ENCODE data around the gene GPR55.

The GPR55 gene

DNA sequence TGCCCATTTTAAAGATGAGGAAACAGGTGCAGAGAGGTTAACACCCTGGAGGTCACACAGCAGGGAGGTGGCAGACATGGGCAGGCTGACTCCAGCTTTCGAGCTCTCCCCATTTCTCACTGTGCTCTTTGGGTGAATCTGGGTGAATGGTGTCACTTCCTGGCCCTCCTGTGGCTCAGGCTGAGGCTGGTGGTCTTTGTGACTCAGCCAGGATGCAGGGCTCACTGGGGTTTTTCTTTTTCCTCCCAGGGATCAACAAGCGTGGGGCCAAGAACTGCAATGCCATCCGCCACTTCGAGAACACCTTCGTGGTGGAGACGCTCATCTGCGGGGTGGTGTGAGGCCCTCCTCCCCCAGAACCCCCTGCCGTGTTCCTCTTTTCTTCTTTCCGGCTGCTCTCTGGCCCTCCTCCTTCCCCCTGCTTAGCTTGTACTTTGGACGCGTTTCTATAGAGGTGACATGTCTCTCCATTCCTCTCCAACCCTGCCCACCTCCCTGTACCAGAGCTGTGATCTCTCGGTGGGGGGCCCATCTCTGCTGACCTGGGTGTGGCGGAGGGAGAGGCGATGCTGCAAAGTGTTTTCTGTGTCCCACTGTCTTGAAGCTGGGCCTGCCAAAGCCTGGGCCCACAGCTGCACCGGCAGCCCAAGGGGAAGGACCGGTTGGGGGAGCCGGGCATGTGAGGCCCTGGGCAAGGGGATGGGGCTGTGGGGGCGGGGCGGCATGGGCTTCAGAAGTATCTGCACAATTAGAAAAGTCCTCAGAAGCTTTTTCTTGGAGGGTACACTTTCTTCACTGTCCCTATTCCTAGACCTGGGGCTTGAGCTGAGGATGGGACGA is 47.1 kb downstream of the GPR55 start:
- no peak for DNase-seq

DNA sequence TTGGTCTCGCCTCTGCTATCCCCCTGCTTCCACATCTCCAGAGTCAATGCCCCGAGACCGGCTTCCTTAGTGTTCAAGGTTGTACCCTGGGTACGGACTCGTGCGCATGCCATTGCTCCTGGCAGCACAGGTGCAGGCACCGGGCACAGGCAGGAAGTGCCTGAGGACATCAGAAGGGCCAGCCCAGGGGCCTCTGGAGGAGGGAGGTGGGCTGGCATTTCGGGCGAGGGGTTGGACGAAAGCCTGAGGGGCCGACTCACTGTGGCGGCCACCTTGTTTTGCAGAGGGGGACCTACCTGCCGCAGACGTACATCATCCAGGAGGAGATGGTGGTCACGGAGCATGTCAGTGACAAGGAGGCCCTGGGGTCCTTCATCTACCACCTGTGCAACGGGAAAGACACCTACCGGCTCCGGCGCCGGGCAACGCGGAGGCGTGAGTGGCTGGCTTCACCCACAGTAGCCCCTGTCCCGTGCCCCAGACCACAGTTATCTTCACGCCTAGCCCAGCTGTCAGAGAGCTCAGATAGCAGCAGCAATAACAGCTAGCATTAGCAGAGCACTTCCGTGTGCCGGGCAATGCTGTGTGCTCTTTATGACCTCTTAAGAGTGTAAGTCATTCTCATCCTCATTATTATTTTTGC is 47.8 kb downstream of the GPR55 start:
- no peak for DNase-seq

DNA sequence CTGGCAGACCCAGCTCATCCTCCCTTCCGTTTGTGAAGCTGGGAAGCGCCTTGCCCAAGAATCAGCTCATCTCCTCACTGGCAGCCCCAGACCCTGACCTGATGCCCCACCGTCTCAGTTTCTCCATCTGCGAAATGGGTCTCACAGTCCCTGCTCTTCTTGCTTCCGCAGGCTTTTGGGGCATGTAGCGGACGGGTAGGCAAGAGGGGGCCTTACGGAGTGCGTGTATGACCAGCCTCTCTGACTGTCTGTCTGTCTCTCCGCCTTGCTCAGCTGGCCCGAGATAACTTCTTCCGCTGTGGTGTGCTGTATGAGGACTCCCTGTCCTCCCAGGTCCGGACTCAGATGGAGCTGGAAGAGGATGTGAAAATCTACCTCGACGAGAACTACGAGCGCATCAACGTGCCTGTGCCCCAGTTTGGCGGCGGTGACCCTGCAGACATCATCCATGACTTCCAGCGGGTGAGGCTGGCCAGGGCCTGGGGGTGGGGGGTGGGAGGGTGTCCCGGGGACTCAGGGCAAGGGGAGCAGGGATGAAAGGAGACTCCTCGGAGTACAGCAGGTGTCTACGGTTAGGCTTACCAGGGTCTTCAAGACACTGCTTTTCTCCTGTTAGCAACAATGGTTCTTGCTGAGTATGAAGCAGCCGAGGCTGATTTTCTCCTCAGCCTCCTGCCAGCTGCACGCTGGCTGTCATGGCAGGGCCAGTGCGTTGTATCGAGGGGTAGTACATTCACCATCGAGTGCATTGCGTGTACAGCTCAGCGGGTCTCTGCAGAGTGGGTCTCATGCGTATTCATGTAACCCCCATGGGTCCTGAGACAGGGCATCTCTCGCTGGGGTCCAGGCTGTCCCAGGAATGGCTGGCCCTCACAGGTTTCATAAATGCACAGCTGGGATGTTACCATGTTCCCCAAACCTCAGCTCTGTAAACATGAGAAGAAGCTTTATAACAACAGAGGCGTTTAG is 49.4 kb downstream of the GPR55 start:
- DNase-seq, result no peak

DNA sequence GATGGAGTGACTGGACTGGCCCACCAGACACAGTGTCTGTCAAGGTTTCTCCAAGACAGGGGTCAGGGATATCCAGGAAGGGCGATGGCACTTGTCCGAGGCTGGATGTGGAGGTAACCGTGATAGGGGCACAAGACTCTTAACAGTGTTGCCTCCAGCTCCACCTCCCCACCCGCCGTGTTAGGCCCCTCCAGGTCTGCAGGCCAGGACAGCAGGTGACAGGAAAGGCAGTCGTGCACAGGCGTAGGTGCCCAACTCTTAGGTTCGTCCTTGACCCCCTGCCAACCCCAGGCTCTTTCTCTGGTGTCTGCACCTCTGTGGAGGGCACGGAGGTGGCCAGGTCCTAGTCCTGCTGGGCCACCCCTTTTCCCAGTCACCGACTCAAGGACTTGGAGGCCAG is 50.2 kb downstream of the GPR55 start:
- no peak for DNase-seq

DNA sequence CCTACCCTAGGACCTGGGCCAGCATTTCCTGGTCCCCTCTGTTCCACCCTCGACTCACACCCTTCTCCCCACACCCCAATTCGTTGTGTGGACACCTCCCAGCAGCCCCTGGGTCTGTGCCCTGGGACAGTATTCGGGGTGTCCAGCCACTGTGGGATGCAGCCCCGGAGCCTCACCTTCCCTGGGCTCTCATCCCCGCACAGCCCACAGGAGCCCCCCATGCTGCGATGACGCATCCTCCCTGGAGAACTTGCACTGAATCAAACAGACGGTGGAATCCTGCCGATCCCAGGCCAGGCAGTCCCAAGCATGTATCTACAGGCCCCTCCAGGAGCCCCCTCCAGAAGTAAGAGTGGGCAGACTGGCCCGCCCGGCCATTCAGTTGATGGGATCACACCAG is 50.6 kb downstream of the GPR55 start:
- no peak for DNase-seq

DNA sequence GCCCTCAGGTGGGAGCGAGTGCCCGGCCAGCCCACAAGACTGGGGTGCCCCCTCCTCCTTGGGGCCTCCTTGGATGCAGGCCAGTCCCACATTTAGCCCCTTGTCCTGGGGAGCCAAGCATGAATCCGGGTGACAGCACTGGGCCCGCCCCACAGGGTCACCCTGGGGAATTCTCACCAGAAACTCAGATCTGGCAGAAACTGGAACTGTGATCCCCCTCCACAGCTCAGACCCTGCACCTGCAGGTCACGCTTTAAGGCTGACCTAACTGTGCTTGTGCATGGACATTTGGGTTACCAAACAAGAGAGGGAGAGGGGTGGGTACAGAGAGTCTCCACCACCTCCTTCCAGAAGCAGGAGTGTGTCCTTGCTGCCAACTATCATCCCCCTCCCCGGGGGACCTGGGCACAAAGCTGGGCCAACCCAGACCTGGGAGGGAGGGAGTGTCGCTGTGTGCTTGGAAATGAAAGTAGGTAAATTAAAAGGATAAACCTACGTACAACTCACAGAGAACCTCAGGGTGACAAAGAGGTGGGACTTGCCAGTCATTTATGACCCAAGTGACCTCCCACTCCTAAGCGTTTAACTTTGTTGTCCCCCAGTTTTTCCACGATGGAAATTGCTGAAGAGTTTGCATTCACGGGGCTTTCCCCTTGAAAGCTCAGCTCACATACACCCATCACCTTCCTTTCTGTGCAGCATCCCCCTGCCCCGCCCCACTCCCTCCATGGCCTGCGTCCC is 51.2 kb downstream of the GPR55 start:
- no peak for DNase-seq

DNA sequence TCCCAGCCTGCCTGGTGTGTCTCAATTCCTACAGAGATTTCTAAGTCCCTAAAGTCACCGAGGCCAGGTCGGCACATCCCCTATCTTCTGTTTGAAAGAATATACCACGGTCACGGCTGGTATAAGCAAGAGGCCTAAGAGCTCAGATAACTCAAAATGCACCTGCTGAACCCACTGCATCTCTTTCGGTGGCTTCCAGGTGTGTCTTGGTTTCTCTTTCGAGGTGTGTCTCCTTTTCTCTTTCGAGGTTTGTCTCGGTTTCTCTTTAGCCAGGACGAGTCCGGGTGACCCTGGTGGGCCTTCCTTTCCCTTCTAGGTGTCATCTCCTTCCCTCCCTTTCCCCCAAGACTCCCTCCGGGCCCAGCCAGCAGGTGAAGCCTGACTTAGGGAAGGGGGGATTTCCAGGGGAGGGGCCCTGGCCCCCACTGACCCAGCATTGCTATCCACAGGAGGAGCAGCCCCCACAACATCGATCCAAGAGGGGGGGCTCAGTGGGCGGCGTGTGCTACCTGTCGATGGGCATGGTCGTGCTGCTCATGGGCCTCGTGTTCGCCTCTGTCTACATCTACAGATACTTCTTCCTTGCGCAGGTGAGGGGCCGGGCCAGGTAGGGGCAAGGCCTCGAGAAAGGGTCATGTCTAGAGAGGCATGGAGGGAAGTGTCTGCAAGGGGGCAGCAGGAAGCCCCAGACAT is 51.9 kb downstream of the GPR55 start:
- DNase-seq, result no peak

DNA sequence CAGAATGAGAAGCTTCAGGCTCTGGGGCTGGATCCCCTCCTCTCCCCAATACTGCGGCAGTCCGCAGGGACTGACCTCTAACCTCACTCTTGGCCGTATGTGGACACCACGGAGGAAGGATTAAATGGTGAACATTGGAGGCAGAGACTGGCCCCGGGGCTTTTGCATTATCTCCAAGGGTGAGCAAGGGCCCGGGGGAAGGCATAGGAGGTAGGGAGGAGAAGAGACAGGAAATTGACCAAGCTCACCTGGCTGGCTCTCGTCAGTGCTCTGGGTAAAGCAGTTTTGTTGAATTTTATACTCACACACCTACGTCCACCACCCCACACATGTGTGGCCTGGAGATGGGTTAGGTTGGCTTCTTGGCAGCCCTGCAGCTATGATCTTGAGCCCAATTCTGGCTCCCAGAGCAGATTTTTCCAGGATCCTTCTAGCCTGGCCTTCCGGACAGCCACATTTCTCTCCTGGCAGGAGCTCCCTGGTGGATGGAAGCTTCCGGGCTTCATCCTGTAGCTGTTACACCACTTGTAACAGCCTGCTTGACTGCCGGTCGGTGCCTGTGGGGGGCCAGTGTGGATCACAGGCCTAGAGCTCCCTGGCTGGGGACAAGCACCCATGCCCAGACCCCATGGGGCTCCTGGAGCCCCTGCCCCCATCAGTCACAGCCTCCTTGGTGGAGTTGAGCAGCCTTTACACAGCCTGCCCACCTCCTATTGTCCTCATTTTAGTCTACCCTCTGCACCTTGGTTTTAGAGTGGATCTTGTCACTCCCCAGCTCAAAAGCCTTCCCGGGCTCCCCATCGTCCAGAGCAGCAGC is 52.7 kb downstream of the GPR55 start:
- no peak for DNase-seq

DNA sequence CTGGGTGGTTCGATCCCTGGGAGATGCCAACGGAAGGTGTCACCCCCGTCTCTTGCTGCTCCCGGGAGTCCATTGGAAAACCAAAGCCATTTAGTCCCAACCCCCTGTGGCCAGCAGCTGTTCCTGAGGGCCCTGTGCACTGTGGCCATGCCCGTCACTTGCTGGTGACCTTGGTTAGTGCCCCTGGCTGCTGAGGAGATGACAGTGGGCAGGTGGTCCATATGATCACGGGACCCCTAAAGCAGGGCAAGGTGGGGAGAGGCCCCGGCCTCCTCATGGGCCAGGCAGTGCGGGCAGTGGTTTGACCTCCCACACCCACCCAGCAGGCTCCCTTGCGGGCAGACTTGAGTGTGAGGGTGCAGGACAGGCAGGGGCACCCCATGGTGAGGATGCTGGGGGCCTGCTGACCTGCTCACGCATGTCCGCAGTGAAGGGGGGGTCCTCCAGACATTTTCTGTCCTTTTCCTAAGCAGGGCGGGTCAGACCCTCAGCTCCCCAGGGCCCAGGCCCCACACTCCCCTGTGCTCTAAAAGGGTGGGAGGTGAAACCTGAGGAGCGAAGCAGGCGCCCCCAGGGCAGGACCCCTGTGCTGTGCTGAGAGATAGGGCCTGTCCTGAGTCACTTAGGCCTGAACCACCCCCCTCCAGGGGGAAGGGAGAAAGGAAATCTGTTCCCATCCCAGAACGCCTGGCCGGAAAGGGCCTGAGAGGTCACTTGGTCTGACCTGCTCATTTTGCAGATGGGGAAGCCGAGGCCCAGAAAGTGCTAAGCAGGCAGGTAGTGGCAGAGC is 53.5 kb downstream of the GPR55 start:
- DNase-seq, result no peak

DNA sequence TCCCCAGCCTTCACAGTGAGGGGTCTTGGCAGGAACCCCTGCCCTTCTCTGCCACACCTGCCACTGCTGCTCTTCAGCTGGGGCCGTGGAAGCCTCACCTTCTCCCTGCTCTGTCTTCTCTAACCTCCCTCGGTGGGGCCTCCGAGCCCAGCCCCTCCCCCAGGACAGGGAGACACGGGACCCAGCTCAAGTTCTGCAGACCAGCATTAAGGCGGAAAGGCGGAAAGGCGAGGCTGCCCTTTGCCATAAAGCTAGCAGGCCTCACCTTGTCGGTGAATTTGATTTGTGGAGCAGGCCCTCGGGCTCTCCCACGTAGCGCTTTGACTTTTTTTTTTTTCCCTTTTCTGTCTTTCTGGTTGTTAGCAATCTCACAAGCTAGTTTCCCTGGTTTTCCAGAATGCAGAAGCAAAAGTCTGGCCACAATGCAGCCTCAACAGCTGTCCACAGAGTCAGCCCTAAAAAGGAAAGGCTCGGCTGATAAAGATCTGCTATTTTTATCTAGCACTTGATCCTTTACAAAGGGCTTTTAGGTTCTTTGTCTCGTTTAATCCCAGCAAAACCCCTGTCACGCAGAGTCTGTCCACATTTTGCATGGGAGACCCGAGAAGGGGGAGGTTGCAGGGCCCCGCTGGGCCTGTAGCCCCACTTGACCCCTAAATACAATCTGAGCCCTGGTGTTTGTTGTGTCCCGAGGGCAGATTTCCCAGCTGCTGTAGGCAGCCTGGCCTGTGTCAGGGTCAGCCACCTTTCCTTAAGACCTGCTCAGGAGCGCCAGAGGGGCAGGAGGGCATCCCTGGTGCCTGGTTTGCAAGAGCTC is 54.3 kb downstream of the GPR55 start:
- no peak for DNase-seq

DNA sequence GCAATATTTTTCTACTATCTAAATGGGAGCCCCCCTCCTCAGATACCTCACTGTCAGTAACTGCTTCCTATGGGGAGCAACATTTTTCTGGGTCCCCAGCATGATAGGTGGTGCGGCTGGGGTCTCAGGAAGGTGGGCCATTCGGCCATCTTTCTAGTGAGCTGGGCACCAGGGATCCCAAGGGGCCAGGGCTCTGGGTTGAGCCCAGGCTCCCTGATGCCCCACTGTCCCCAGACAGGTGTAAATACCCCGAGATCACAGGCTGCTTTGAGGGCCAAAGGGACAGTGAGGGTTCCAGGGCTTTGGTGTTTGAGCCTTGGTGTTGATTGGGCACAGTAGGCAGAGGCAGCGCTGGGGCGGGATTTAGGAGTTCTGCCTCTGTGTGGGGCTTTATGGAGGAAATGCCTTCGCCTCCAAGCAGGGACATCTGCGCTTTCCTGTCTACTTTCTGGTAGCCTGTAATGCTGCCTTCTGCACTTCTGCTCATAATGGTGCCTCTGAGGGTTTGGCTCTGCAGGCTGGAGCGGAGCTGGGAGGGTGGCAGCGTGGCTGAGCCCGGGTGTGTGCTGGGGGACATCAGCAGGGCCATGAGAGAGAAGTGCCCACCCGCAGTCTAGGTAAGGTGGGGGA is 55.0 kb downstream of the GPR55 start:
- no peak for DNase-seq

DNA sequence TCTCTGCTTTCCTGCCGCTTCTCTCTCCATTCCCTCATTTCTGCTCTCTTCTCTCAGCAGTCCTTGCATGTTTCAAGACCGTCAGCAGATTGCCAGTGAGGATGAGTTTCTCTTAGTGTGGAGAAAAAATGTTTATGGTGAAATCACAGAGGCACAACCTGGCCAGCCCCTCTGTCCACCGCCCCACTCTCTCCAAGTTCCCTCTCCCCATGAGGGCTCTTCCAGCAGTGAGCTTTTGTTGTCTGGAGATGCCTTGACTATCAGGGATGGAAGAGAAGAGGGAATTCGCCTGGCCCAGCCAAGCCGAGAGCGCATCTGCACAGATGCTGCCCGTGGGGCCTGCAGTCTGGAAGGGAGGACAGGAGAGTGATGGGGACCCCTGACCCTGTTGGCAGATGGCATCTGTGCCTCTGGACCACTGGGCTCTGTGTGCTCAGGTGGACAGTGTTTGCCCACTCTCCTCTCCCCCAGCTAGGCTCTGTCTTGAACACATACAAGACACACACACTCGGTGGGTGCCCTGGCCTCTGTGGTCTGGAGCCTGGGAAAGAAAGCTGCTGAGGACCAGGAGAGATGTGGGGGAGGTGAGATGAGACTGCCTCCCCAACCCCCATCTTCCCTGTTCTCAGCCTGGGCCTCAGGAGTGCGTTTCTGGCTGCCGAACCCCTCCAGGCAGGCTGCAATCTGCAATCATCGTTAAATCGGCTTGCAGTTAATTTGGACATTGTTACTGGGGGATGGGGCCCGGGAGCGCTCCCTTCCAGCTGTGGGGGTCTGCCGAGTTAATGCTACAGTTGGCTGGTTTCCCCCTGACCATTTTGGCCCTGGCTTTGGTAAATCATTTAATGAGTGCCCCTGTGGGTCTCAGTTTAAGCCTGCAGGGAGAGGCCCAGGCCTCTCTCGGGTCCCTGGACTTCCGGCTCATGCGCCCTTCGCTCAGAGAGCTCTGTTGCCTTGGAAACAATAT is 55.8 kb downstream of the GPR55 start:
- DNase-seq, result no peak

DNA sequence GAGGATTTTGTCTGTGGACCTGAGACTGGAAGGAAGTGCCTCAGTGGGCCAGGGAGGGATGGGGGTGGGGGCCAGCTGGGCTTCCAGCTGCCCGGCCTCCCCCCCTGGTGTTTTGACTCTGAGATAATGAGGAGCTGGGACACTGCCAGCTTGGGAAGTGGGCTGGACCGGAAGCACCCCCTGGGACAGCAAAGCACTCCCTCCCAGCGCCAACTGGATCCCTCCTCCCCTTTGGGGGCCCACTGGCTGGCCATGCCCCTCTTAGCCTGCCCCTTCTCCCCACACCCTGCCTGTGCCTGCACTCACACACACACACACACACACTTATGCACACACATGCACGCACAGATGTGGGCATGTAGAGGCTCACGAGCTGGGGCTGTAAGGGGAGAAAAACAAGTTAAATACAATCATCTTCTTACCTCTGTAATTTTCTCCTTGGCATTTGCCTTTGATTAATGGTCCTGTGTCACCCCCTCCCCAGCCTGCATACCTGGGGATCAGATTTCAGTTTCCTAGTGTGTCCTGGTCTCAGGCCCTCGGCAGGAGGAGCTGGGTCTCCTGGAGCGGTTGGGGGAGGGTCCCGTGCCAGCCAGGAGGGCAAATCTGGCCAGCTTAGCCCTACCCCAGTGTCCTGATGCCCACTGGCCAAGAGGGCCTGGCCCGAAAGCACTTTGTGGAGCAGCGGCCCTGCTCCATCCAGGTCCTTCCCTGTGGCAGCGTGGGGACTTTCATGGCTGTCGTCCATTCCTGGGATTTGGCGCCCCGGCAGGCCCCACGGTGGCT is 56.7 kb downstream of the GPR55 start:
- DNase-seq, result no peak

DNA sequence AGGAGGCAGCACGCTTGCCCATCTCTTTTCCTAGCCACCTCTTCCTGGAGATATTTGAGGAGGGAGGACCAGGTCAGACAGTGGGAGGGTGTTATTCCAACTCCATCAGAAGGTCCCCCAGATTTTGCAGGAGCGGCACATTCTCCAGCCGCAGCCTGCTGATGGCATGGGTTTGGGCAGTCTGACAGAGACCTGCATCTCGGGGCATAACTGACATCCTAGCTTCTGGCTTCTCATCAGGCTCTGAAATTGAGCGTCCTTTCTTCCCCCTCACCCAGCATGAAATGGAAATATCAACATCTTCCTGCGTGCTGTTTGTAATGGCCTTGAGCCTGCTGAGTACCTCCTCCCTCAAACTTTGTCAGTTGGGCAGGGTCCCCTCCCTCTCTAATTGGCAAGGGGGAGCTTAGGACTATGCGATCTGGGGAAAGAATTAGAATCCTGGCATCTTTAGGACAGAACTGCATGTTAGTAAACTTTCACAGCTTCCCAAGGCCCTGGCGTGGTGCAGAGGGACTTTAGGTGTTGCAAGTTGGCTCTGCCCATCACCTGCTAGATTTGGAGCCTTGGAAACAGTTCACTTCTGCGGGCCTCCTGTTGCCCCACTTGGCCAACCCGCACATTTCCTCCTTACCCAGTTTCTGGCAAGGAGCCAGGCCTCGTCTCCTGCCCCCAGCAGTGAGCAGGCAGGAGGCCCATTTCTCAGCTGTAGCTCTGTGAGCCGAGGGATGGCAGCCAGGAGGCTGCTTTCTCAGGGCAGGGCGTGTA is 58.1 kb downstream of the GPR55 start:
- DNase-seq, result peak; percentile 66

DNA sequence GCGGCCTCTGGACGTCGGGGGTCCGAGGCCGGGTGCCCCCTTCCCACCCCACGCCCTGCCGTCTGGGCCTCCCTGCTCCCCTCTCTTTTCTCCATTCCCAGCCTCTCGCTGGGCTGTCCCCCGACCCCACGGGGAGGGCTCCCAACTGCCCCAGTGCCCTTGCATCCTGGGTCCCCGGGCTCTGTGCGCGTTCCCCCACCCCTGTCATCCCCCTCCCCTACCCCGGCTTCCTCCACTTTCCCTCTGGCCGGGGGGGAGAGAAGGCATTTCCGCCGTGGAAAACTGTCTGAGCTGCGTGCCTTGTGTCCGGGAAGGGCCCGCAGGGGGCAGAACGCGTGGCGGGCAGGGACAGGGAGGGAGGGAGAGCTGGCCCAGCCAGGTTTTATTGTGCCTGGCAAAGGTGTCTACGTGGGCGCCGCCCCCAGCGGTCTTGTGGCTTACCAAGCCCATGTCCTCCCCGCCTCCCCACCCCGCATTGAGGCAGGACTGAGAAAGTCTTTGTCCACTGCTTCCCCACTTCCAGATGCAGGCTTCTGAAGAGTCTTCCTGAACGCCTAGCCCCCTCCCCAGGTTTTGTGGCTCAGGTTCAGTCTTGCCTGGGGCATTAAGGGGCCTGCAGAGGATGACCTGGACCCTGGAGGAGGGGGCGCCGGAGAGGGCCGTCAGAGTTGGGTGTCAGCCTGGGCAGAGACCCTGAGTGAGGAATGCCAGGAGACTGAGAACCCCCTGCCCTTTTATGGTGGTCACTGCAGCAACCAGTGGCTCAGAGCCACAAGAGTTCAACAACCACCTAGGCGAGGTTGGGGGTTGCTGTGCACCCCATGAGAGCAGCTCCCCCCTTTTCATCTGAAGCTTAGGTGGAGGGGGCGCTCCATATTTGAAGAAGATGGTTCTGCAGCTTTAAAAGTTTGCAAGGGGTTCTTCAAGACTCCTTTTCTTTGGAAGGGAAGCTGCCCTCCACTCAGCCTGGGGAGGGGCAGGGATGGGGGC is 59.0 kb downstream of the GPR55 start:
- DNase-seq, result no peak
